ENCODE data around the gene APOL1. TPM values are rescaled to one million over a fixed set of nuclear protein-coding genes. Genes with fewer than 3 reads are reported as not detected.
"Not testable (repeated sequence)": the region's sequence is repeated elsewhere in the genome, so short reads cannot be mapped to it uniquely, and the experiment has no call there.

Gene APOL1
- total RNA-seq: 100 to 1,000 TPM in 5 of 6 experiments, 10 to 100 TPM in 1; 85.1 to 299 (median 119) TPM
- long read RNA-seq, partial matches to known transcripts: 2 of 14 reads
- long read RNA-seq, other reads (novel, unspliced or antisense): 9 of 14 reads

GRCh38 chr22:36252754-36253522 is at the start of gene APOL1:
Gene APOL1 (plus strand): TSS chr22:36253133. CDS start chr22:36254956, 1,823 bp downstream.
- peak within 1 kb of the TSS; percentile 63 to 77 (median 76) for H3K4me3 ChIP-seq
- H3K36me3 ChIP-seq: peaks cover 0 to 3% (median 0%) of the 10 kb centered on the region in 4 donors
- H3K9me3 ChIP-seq: no peaks in the 10 kb centered on the region
- peaks cover 0 to 31% (median 4%) of the 10 kb centered on the region in 4 donors for H3K4me1 ChIP-seq
- peak; percentile 79 to 88 (median 84) for ATAC-seq
- DNase-seq: peak in 2 of 3 donors; percentile 64 to 67
- peak within 1 kb of the TSS; percentile 79 to 96 (median 82) for H3K27ac ChIP-seq
- 12% methylated on average over 10 of the region's 10 CpGs for WGBS (ENCODE audit: insufficient coverage, low coverage, low lambda C conversion rate, missing lambda C conversion rate)
- TF ChIP-seq POLR2A (IDR thresholded peaks at IDR 0.05) (peak; percentile 53), CTCF (IDR thresholded peaks at IDR 0.05) (no peak)
- intact Hi-C loops (cut with DNase I): no loop called here
- H3K27me3 ChIP-seq: no peaks in the 10 kb centered on the region

- H3K4me3 ChIP-seq; H3K36me3 ChIP-seq; H3K27ac ChIP-seq; ATAC-seq; DNase-seq; intact Hi-C loops (cut with DNase I); H3K27me3 ChIP-seq; H3K9me3 ChIP-seq: not testable (repeated sequence)
- peaks cover 0 to 15% (median 5%) of the 10 kb centered on the region in 4 donors for H3K4me1 ChIP-seq
- WGBS (ENCODE audit: insufficient coverage, low coverage, low lambda C conversion rate, missing lambda C conversion rate): 88% methylated on average over 4 of the region's 7 CpGs
Measured at GRCh38 chr22:36203441-36203840, 49.5 kb upstream of the APOL1 start.

GRCh38 chr22:36204001-36204631 is 48.8 kb upstream of the APOL1 start:
- TF ChIP-seq CTCF (IDR thresholded peaks at IDR 0.05) (no peak), POLR2A (IDR thresholded peaks at IDR 0.05) (no peak)
- 67% methylated on average over 7 of the region's 8 CpGs for WGBS (ENCODE audit: insufficient coverage, low coverage, low lambda C conversion rate, missing lambda C conversion rate)
- Histone ChIP-seq H3K27ac (no peak overlapping the region), H3K9me3 (no peaks in the 10 kb centered on the region), H3K4me3 (no peak overlapping the region), H3K27me3 (no peaks in the 10 kb centered on the region), H3K4me1 (peaks cover 0 to 10% (median 5%) of the 10 kb centered on the region in 4 donors), H3K36me3 (no peaks in the 10 kb centered on the region)
- intact Hi-C loops (cut with DNase I): no loop called here
- DNase-seq: no peak
- no peak for ATAC-seq

GRCh38 chr22:36204632-36205015 is 48.3 kb upstream of the APOL1 start:
- DNase-seq (no peak), ATAC-seq (no peak)
- Histone ChIP-seq H3K36me3 (no peaks in the 10 kb centered on the region), H3K9me3 (no peaks in the 10 kb centered on the region), H3K4me3 (no peak overlapping the region), H3K4me1 (peaks cover 0 to 10% (median 5%) of the 10 kb centered on the region in 4 donors), H3K27me3 (no peaks in the 10 kb centered on the region), H3K27ac (no peak overlapping the region)
- intact Hi-C loops (cut with DNase I): no loop called here
- 53% methylated on average over 3 of the region's 6 CpGs for WGBS (ENCODE audit: insufficient coverage, low coverage, low lambda C conversion rate, missing lambda C conversion rate)
- TF ChIP-seq CTCF (IDR thresholded peaks at IDR 0.05): no peak
- no peak for TF ChIP-seq POLR2A (IDR thresholded peaks at IDR 0.05)

- DNase-seq; H3K9me3 ChIP-seq; H3K4me3 ChIP-seq; H3K36me3 ChIP-seq; ATAC-seq; H3K27me3 ChIP-seq; H3K27ac ChIP-seq; intact Hi-C loops (cut with DNase I): not testable (repeated sequence)
- H3K4me1 ChIP-seq: peaks cover 0 to 17% (median 5%) of the 10 kb centered on the region in 4 donors
- WGBS (ENCODE audit: insufficient coverage, low coverage, low lambda C conversion rate, missing lambda C conversion rate): 6% methylated on average over 2 of the region's 5 CpGs
Measured at GRCh38 chr22:36205573-36205972, 47.4 kb upstream of the APOL1 start.

Data from right lobe of liver (tissue), 6 donors.